Measurements from ENCODE around the gene SNX22.

The SNX22 gene

DNA sequence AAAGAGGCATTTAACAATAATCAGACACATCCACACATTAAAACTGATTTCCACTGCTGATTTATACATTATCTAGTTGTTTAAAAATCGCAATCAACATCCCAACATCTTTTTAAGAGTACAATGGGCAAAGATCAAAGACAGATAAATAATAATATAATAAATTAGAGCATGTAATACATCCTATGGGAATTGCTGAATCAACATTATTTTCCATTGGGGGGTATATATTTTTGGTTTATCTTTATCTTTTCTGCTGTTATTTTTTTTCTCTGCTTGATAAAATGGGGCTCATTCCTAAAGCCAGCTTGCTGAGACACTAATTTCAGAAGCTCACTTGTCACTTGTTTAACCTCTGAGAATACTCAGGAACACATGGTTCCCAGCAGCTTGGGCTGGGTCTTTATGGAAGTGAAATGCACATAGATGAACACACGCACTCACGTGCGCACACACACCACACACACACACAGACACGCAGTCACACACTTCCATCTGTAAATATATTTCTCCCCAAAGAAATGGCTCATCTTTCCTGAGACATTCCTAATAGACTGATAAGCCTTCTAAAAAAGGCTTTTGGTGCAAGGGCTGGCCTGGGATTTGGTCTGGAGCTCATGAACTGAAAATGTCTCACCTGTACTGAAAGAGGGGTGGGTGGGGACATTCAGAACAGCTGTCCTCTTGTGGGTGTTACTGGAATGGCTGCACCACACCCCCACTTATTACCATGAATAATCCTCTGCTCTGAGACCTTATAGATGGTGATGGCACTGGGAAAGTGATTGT lies 14.8 kb downstream of the SNX22 start:
- DNase-seq, result no peak
- intact Hi-C loops (cut with DNase I), result loop anchor here (10.0 kb wide), 2 partner anchors 219 to 519 kb away; partner anchors contain the start of genes PCLAF and TRIP4

DNA sequence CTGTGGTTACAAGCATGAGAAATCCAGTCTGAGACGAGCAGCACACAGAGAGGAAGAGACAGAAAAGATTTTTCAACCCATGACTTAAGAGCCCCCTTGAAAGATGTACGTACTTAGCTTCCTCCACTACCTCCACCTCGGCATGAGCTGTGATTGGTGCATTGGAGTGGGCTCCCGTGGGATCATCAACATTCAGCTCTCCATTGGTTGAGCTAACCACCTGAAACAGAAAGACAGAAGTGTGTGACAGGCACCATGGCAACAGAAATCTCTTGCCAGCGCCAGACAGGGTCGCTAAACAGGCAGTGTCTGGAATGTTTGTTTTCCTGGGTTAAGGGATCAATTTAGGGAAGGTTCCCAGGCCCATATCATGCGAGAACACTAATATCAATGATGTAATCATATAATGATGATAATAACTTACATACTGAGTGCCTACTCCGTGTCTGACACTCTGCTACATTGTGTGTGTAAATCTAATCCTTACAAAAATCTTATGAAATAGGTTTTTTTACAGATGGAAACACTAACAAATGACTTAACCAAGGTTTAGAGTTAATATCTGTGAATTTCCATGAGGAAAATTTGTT lies 28.8 kb downstream of the SNX22 start:
- intact Hi-C loops (cut with DNase I), result no loop called here
- DNase-seq, result peak; percentile 21 to 88 (median 68)

DNA sequence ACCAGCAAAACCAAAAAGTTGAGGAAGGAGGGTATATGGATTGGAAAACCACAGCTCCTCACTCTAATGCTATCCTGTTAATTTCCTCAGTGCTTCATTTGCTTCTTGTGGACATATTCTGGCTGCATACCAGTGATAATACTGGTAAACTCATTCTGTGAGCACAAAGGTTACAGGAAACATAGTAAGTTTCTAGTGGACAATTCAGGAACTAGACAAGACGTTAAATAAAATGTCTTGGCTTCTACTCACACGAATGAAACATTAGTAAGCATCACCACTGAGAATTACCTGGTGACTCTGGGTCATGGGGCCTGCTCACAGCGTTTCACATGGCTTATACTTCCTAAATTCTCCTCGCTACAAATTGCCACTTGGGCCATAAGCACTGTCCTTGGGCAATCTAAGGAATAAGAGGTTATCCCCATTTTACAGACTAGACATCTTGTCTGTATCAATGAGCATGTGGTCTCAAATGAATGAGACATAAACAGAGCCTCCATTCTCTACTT lies 31.4 kb downstream of the SNX22 start:
- DNase-seq, result no peak
- intact Hi-C loops (cut with DNase I), result no loop called here

DNA sequence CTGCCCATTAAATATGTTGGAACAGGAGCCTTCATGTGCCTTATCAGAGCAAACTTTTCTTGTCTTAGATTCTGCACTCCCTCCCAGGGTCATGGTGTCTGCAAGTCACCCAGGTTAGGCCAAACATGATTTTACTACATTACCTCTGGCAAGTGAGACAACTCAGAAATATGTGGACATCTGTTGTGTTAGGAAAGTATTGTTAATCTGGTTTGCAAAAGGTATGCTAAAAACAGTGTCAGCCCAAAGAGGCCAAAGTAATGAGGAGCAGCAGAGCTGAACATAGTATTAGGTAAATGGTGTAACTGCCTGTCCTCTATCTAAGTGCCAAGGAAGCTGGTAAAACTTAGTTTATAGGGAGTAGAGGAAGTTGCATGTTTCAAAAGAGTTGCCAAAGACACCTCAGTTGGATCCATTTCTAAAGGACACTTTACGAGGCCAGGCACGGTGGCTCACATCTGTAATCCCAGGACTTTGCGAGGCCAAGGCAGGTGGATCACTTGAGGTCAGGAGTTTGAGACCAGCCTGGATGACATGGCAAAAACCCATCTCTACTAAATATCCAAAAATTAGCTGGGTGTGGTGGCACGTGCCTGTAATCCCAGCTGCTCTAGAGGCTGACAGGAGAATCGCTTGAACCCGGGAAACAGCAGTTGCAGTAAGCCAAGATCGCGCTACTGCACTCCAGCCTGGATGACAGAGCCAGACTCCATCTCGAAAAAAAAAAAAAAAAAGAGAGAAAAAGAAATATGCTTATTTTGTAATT lies 33.8 kb downstream of the SNX22 start:
- no peak for DNase-seq
- intact Hi-C loops (cut with DNase I), result no loop called here

DNA sequence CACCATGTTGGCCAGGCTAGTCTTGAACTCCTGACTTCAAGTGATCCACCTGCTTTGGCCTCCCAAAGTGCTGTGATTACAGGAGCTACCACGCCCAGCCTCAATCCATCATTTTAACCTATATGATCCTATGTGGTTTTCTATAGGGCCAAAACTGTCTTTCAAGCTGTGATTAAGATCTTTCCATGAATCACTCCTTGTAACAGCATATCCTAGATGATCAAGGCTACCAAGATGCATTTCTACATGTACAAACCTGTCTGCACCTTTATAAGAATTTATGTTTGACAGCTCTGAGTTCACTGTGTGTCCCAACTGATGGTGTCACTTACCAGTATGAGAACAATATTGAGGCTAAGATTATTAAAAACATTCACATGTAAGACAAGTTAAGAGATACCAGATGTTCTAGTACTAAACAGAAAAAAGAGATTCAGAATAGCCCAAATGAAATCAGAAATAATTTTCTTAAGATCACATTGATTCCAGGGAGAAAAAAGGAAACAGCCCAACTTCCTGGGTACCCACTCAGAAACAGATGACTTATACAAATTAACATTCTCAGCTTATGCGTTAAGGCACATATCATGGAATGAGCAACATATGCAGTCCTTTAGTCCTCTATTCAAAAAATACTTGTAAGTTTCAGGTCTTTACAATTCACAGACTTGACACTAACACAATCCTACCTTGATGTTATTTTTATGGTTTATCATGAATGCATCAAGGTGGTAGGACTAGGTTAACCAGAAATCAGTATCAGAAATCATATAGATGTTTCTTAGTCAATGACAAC lies 36.1 kb downstream of the SNX22 start:
- intact Hi-C loops (cut with DNase I), result no loop called here

DNA sequence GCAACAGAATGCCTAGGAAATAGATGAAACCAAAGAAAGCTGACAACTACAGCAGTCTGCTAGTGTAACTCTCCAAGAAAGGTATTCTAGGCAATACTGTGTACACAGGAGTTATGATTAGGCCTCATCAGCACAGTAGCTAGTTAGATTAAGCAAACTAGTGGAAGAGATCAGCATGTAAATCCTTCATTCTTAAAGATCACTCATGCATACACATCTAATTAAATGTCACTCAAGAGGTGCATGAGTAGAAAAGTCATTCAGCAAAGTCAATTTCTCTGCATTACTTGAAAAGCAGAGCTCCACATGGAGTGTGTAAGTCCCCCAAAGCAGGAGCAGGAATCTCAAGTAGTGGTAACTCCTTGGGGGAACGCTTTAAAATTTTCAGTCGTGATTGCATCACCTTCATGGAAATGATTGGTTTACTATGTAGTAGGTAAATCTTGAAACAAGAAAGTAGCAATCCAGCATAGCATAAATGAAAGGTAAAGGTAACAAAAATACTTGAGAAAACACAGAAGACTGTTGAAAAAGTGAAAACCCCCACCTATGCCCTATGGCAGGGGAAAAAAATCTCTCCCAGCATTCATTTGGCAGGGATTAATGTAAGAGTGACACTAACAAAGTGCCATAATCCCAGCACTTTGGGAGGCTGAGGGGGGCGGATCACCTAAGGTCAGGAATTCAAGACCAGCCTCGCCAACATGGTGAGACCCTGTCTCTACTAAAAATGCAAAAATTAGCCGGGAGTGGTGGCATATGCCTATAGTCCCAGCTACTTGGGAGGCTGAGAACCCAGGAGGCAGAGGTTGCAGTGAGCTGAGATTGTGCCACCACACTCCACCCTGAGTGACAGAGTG lies 40.7 kb downstream of the SNX22 start:
- intact Hi-C loops (cut with DNase I), result no loop called here
- DNase-seq, result no peak

More for the DNA sequence above, 36.1 kb downstream of the SNX22 start:
- DNase-seq, result no peak

DNA sequence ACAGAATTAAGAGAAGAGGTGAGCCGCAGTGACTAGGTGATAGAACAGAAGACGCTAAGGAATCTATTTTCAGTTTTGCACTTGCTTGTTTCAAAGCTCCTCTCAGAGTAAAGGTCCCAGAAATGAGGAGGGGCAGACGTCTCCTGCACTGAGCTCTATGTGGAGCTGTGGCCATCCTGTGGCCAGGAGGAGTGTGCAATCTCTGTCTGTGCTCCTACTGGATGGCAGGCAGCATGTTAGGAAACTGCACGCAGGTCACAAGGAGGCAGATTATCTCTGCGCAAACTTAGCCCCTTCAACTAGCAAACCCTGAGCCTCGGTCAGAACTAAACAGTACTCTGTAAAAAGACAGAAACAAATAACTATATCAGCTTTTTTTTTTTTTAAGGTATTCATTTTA lies 42.4 kb downstream of the SNX22 start:
- intact Hi-C loops (cut with DNase I), result no loop called here
- DNase-seq, result no peak

DNA sequence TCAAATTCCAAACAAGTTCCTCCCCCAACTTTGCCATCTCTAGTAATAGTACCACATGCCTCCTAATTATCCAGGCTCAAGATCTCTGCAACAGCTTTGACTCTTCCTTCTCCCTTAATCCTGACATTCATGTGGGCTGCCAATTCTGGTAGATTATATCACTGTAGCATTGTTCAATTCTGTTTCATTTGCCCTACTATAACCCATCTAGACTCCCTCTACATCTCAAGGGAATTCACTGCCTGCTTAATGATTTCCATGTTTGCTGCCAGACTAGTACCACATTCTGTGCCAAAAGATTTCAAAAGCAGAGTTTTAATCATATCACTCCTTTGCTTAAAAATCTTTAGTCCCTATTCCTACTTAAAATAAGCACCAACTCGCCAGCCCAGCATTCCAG lies 45.9 kb downstream of the SNX22 start:
- DNase-seq, result peak in 4 of 42 donors; percentile 12 to 25 (median 18)

DNA sequence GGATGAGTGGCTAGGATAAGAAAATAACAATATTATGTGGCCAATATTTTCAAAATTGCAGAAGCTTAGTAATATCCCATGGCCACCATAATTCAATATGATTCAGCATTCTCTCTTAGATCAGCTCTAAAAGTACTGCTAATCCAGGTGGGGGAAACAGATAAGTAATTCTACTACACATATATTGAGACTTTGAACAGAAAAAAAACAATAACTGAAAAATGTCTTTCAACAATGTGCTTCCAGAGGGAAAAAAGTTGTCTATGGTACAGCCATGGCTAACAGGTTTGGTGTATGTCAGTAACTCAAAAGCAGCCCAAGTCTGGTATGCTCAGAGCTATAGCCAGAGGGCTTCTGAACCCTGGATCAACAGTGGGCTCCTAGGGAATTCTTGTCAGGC lies 53.7 kb downstream of the SNX22 start:
- intact Hi-C loops (cut with DNase I), result no loop called here
- no peak for DNase-seq

More for the DNA sequence above, 45.9 kb downstream of the SNX22 start:
- intact Hi-C loops (cut with DNase I), result no loop called here
